HG02840 (cell line): ENCODE measurements around the gene LRRC61.
A peak's percentile ranks its signal among the peaks of the same experiment; 100 is the strongest.
"Not testable (repeated sequence)": the region's sequence is repeated elsewhere in the genome, so short reads cannot be mapped to it uniquely, and the experiment has no call there.

Experiments used
- ATAC-seq: cut with Tn5 transposase; IDR thresholded peaks from one replicate; pipeline ENCODE4 v1.9.1; 2021; ENCODE audit warnings: mild to moderate bottlenecking, moderate library complexity, moderate number of reproducible peaks; ENCODE audit not compliant: unreplicated experiment, low FRiP score

Gene LRRC61

DNA sequence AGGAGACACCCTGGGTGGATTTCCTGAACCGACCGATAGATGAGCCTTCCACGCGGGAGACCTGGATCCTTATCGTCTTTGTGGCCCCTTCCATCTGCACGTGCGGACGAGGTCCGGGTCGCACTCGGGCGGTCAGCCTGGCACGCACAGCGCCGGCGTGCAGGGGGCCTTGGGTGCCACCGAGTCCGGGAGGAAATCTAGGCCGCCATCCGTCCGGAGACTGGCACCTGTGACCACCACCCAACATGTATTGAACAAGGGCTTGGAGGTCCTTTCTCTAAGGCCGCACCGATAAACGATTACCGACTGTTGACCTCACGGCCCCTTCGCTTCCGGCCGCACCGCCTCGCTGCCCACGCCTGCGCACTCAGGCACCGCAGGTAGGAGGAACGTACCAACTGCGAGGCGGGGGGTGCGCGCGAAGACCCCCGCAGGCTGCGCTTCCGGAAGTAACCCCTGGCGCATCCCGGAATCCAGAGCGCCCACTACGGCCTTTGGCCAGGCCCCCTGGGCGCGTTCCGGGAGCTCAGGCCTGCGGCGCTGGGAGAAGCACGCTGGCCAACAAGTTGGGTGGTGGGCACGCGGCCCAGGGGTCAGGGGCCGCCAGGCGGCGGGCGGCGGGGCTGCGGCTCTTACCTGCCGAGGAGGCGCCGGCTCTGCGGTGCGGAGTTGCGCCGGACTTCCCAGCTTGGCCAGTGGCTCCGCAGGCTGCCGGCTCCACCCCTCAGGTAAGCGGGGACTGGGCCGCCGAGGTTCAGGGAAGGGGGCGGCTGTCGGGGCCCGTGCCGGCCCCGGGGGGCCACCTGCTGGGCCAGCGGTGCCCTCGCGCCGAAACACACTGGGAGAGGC lies at the start of gene LRRC61, which contains the start of gene ACTR3C:
LRRC61 (plus strand) TSS at position 523 of the 849 bp plus-strand sequence. CDS start 13,507 bp downstream, outside the sequence.
ACTR3C (minus strand) TSS at position 713 of the 849 bp plus-strand sequence. CDS start 28,249 bp downstream, outside the sequence.
- ATAC-seq: peak; percentile 58

DNA sequence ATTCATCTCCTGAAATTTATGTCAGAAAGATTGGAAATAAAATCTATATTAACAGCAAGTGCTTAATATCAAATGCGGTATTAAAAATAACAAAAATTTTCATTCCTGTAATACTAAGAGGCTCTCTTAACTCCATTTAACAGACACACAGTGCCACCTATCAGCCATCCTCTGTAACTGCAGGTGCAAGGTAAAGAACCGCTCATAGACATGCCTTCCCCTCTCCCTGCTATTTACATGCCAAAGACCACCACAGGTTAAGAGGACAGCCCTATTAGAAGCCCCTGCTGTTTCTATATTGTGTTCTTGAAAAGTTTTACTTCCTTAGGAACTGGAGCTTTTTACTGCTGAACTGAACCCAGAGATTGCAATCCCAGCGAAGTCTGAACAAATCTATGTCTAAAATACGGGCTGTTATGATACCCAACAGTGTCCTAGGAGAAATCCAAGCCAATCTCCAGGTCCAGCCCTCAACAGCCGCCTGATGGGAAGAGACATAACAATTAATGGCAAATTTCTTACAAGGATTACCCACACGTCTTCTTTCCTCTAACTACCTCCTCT lies 46.9 kb upstream of the LRRC61 start:
- not testable (repeated sequence) for ATAC-seq

- not testable (repeated sequence) for ATAC-seq
Measured at GRCh38 chr7:150278383-150278782, 44.8 kb upstream of the LRRC61 start.

GRCh38 chr7:150281681-150282403 lies 41.3 kb upstream of the LRRC61 start:
- ATAC-seq: not testable (repeated sequence)

DNA sequence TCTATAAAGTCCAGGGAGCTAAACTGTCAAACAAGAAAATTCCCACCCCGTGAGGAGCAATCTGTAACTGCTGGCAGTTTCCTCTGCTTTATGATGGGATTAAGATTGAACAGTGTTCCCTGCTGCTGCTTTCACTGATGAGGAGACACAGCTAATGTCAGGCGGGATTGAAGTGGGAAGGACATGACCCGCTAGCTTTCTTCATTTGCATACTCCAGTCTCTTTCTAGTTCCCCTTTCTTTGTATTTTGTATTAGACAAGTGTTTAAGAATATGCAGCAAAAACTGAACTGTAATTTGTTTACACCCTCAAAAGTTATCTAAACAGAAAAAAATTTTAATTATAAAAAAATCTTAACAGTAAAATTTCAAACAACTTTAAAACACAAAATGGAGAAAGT lies 40.0 kb upstream of the LRRC61 start:
- ATAC-seq: not testable (repeated sequence)

DNA sequence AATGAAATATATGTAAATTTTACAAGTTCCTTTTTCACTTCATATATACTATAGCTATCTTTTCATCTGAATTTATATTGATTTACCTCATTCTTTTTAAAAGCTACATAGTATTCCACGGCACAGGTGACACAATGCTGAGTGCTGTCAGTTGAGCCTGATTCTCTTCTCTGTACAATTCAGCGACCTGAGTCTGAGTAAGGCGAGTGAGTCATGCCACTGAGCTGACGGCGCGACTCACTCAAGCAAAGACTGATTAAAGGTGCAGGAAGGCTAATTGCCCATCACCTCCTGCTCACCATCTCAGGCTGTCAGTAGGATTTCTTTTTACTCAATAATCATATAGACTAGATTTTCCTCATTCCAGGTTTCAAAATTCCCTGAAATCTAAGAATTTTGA lies 39.5 kb upstream of the LRRC61 start:
- ATAC-seq: not testable (repeated sequence)

DNA sequence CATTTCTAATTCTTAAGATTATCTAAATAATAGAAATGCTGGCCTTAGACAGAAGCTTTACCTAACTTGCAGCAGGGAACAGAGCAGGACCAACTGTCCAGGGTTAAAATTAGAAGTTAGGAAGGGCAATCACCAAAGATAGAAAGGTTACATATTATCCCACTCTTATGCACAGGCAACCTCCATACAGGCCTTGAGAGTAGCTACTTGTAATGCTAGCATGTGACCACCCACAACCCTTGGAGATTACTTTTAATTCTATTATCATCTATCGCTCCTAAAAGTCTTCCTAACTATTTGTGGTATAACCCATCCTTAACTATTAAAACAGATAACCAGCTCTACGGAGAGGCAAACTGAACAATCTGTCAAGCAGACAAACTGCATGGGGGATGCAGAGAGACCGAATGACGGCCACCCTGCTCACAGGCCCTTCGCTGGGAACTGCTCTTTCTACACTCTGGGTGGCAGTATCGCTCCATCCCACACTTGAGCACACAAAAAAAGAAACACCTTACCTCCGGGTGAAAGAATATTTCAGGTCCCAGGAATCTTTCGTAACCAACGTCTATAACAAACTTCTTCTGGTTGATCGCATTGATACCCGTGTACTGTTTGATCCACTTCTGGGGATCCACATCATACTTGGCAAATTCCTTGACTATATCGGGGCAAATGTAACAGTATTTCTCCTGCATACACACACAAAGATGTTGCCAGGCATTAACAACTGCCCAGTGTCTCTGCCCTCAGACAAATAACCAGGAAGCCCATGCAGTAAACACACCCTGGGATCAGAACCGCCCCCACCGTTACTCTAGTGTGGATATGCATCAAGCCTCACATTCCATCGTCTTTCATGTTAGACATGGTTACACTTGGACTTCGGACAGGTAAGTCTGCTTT lies 37.1 kb upstream of the LRRC61 start:
- ATAC-seq: not testable (repeated sequence)

GRCh38 chr7:150287815-150288214 lies 35.3 kb upstream of the LRRC61 start:
- ATAC-seq: not testable (repeated sequence)

DNA sequence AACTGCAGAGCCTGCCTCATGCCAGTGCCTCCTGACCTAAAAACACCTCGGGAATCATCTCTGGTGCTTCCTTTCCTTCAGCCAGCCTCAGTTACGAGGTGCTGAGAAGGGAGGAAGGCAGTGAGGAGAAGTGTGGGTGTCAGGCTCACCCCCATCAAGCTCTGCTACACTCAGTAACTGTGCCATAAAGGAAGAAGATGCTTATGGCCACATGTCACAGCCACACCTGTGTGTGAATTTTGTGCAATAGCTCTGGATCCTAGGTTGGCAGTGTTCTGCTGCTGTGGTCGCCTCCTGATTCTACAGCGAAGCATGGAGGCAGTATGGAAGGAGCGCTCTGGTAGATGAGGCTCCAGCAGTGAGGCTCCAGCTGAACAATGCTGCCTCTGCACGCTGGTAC lies 34.3 kb upstream of the LRRC61 start:
- not testable (repeated sequence) for ATAC-seq

DNA sequence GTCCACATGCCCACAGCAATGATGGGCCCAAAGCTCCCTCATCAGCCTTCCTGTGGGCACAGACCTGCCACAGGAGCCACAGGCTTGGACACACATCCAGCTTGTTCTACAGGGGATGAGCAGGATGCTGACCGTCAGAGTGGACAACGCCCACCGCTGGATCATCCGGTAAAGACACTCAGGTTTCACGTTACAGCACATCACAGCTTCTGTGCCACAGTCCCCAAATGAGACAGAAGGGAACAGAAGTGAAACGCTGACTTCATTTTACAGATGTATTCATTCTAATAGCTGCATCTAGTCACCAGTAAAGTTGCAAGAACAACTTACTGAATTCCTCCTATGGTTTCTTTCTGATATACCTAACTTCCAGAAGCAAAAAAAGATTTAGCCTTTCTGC lies 32.8 kb upstream of the LRRC61 start:
- not testable (repeated sequence) for ATAC-seq

- not testable (repeated sequence) for ATAC-seq
Measured at GRCh38 chr7:150295027-150295426, 28.1 kb upstream of the LRRC61 start.

DNA sequence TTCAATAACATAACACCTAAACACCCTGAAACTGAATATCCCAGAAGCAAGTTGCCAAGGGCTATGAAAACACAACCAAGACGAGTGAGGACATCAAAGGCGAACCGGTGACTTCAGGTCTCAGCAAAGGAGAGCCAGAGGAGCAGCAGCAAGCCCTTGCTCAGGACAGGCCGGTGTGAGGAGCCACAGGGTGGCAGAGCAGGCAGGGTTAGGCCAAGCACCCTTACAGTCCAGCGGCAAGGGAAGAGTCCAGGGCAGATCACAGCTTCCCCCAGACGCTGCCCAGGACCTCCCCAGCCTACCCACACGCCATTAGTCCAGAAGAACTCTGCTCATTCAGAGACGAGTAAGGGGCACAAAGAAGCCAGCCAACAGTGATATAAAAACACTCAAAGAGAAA lies 27.5 kb upstream of the LRRC61 start:
- ATAC-seq: not testable (repeated sequence)

- not testable (repeated sequence) for ATAC-seq
Measured at GRCh38 chr7:150296802-150297201, 26.4 kb upstream of the LRRC61 start.

DNA sequence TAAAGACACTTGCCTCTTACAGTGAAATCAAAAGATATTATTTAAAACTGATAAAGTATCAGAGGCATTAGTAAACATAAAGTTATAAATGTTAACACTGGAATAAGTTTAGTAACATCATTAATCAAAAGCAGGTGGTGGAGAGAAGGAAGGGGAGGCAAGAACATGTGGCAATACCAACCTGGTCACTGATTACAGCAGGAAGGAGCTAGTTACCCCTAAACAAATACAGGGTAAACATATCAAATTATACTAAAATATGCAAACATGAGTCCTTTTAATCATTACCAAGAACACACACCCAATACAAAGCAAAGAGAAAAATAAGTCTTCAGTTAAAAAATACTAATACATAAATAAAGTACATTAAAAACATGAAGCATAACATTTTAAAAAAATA lies 25.2 kb upstream of the LRRC61 start:
- not testable (repeated sequence) for ATAC-seq

GRCh38 chr7:150302908-150303310 lies 20.2 kb upstream of the LRRC61 start:
- ATAC-seq: not testable (repeated sequence)

DNA sequence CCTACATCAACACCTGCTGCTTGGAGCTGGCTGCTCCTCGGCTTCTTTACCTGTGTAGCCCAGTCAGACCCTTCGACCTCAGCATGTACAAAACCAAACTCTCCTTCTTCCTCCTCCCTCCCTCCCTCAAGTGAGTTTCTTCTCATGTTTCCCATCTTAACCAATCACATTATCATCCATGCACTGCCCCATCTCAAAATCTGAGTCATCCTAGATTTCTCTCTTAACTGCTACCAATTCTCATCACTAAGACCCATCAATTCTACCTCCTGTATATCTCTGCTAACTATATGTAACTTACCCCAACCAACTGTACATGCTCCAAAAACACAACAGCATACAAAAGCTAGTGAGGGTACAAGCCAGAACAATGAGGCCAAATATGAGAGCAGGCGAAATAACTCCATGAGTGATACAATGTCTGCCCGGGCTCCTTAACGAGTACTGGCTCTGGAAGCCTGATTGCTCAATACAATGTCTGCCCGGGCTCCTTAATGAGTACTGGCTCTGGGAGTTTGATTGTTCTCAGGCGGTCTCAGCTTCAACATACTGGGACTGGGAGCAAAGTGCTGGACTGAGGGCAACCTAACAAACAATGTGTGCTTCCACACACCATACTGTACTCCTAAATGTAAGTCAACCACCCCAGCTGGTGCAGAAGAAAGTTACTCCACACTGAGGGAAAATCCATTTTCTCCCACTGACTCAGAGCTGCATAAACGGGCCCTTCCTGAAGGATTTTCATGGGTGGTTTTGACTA lies 18.5 kb upstream of the LRRC61 start:
- ATAC-seq: not testable (repeated sequence)

GRCh38 chr7:150305259-150305902 lies 17.8 kb upstream of the LRRC61 start:
- ATAC-seq: not testable (repeated sequence)

GRCh38 chr7:150305903-150306284 lies 17.3 kb upstream of the LRRC61 start:
- ATAC-seq: not testable (repeated sequence)

DNA sequence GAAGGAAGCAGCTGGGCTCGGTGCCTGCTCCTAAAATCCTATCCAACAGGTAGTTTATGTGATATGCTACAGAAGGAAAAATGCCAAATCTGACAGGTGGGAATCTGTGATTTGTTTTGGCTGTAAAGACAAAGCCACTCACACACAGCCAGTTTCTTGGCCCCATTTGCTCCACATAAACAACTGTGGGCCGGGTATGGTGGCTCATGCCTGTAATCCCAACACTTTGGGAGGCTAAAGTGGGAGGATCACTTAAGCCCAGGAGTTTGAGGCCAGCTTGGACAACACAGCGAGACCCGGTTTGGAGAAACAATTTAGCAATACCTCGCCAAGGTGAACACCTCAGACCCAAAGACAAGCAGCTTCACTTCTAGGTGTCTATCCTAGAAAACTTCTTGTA lies 16.8 kb upstream of the LRRC61 start:
- not testable (repeated sequence) for ATAC-seq
